ENCODE results near the gene OPRL1.
"Not testable (repeated sequence)": the region's sequence is repeated elsewhere in the genome, so short reads cannot be mapped to it uniquely, and the experiment has no call there.

OPRL1 gene

DNA sequence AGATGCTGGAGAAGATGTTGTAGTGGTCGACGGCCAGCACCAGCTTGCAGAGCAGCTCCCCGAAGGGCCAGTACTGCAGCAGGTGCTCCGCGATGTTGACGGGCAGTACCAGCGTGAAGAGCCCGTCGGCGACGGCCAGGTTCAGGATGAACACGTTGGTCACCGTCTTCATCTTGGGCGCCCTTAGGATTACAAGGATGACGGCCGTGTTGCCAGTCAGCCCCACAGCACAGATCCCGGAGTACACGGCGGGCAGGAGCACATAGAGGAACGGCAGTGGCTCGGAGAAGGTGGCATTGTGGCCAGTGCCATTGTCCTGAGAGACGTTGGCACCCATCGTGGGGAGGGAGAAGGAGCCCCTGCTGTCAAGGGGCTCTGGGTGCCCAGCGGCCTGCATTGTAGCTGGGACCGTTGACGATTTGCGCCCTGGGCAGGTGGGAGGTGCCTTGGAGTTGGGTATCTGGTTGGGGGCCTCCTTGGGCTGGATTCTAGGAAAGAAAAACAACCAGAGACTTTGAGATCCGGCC, 26.6 kb downstream of the OPRL1 start:
- DNase-seq: no peak

DNA sequence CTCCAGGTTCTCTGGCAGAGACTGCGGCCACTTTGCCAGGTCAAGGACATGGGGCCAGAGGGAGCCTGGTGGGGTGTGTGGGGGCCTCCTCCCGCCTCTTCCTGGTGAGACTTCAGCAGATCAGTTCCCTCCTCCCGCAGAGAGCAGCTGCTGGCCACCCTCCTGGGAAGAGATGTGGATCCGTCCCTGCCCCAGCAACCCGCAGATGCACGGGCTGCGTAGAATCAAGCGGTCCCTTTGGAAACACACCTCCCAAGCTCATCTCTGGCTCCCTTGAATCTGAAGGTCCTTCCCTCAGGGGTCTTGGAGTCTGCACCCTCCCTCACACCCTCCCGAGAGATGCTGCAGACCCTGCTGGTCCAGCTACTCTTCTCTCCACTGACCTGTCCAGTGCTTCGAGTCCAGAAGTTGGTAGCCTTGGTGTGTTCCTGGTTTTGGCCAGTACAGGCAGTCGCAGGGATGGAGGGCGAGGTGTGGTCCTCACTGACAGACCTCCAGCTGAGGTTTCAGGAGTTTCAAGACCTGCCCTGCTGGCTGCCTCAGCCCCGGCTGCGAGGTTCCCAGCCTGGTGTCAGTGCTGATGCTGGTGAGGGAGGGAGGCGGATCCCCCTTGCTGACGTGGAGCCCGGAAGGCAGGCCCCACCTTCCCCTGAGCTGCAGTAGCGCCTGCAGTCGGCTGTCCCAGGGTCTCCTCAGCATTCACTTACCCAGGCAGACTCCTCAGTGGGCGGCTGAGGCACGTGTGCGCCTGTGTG, 27.3 kb downstream of the OPRL1 start, which contains the start of gene NPBWR2:
Gene NPBWR2, minus strand, starts transcription at position 585 of the 755 bp plus-strand sequence. CDS start 734 bp downstream, outside the sequence.
- no peak for DNase-seq

DNA sequence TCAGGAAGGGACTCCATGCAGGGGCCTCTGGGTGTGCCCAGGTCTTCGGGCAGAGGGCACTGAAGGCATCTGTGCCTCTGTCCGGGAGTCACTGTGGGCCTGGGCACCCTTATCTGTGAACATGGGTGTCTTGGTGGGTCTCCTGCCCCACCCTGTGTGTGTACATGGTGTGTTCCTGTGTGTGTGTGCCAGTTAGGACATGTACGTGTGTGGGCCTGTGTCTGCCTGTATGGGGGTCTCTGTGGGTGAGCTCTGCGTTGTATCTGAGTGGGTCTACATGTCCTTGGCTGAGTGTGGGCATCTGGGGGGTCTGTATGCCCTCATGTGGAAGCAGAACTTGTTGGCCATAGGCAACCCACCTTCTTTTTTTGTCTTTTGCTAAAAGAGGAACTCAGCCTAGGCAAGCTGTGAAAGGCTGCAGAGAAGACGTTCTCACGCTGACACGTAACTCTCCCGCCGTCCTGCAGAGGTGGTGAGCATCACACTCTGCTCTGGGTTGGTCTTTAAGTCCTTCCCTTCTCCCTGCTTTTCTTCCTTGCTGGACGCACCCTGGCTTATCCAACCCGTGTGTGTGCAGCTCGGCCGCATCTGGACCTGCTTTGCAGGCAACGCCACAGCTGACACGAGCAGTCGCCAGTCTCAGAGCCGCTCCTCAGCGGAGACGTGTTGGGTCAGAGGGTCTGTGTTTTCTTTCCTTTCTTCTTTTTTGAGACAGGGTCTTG, 28.0 kb downstream of the OPRL1 start:
- no peak for DNase-seq

DNA sequence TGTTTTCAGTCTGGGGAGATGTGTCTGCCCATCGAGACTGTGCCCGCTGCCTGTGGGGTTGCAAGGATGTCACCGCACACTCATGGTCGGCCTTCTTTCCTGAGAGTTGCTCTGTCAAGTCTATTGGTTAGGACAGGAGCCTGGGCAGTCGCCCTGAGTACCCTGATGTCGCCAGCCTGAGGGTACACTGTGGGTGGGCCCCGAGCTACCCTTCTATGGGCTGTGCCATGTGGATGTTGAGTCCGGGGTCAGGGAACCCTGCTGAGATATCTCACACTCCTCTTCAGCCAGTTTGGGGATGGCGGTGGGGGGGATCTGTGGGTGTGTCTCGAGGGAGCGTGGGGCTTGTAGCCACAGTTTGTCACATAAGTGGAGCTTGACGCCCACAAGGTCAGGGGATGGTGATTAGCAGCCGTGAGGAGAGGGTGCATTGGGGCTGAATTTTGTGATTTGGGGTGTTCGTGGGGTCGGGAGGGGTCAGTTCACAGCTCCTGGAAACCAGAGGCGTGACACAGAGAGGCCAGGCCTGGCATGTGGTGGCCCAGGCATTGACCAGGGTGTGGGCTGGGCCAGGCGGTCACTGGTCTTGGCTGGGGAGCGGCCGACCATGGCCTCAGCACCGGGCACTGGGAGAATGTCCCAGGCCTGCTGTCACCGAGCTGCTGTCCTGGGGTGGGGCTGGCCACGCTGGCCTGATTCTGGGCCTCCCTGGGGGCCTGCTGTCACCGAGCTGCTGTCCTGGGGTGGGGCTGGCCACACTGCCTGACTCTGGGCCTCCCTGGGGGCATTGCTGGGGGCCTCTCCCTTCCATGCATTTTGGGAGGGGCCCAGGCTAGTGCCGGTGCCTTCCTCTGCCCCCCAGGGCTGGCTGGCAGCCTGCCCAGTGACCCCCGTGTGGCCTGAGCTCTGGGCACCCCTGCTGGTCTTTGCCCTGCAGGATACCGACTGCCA, 29.1 kb downstream of the OPRL1 start:
- DNase-seq: no peak

DNA sequence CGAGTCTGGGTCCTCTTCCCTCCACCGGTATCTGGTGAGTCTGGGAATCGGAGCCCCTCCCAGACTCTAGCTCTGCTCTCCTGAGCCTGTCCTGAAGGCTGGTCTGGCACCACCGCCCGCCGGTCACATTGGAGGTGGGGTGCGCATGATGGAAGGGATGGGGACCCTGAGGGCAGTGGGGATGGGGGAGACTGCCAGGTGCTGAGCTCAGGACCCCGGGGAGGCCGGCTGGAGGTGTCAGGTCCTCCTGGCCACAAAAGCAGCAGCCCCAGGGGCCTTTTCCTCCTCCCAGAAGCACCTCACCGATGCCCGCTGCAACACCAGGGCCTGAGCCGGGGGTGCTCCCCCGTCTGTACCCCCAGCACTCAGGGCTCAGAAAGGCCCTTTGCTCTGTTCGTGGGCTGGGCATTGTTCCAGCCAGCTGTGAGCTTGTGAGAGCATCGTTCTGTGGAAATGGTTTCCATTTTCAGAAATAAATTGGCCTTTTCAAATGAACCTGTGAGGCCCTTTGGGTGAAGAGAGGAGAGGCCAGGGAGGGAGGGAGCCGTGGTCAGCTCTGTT, 30.0 kb downstream of the OPRL1 start:
- DNase-seq: no peak

DNA sequence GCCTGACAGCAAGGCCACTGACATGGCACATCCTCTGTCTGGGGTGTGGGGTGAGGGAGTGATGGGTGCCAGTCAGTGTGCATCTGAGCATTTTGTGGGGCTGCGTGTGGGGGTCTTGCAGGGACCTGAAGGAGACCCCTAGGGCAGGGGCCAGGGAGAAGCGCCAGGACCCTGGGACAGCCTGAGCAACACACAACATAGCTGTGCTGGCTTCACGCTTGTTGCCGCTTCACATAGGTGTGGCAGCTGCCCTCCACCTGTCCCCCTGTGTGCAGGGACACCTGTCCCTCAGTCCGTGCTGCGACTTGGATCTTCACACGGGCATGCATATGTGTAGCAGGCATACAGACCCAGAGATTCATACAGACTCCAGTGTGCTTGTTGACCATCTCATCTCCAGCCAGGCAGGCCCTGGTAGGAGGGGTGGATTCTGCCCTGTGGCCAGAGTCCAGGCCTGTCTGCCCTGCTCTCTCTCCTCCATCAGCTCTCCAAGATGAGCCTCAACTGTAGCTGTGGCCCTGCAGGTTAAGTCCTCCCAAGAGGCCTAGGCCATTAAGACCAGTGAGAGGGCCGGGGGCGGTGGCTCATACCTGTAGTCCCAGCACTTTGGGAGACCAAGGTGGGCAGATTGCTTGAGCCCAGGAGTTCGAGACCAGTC, 30.7 kb downstream of the OPRL1 start:
- no peak for DNase-seq

DNA sequence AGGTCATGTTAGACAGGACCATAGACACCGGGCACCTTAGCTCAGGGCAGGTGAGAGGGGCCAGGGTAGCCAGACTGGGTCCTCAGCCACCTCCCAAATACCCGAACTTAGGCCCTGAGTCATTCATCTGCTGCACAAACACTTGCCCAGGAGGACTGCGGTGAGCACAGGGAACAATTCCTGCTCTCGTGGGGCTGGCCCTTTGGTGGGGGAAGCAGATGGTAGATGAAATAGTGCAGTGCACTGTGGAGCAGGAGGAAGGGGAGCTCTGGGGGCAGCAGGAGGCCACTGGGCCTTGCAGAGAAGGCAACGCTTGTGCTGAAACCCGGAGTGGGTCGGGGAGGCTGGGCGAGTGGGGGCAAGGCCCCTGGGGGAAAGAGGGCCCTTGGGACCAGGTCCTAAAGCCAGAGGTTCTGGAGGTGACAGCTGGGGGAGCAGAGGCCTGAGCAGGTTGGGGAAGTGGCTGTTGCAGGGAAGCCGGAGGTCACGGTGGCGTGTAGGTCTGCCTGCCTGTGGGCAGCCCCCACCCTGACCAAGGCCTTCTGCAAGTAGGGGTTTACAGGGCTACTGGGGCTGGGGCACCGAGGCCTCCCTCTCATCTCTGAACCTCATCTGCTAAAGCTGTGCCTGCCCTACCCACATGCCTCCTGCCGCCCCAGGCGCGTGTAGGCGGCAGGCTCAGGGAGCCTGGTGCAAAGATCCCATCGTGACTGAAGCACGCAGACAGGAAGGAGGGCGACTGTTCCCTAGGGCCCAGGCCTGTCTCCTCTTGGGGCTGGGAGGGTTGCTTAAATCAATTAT, 32.2 kb downstream of the OPRL1 start:
- DNase-seq: no peak

DNA sequence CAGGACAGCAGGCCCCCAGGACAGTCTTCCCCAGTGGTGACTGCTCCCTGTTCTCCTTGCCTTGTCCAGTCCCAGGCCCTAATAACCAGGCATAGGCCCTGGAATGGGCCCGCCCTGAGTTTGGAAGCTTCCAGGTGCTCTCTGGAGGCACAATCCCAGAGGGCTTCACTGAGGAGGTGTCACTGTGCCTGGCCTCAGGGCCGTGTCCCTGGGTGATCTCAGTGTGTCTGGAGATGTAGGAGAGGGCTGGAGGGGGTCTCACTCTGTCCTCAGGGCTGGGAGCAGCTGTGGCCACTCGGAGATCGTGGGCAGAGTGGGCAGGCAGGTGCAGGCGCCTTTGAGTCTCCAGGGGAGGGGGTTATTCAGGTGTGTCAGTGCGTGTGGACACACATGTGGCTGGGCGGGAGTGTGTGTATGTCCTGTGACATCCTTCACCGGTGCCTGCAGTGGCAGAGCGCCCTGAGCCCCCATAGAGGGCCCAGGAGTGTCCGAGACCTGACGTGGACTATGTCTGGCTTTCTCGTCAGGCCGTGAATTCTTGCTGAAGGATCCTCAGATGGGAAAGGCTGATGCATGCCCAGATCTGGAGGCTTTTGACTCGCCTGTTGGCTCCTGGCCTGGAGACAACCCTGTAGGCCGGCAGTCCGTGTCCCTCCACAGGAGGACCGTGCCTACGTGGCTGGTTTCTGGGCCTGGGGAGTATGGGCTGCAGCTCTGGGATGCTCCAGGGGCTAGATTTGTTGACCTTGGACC, 33.0 kb downstream of the OPRL1 start:
- DNase-seq: no peak

DNA sequence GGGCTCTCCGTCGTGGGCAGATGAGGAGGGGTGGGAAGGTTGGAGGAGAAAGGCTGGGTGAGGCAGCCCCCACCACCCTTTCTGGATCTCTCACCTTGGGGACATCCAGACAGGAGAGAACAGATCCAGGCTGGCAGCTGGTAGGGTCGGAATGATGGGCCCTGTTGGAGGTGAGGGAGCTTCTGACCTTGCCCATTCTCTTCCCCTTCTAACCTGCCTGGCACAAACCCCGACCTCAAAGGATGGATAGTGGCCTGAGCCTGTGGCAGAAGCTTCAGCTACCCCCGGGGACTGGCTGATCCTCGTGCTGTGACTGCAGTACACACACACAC, 33.5 kb downstream of the OPRL1 start:
- no peak for DNase-seq

DNA sequence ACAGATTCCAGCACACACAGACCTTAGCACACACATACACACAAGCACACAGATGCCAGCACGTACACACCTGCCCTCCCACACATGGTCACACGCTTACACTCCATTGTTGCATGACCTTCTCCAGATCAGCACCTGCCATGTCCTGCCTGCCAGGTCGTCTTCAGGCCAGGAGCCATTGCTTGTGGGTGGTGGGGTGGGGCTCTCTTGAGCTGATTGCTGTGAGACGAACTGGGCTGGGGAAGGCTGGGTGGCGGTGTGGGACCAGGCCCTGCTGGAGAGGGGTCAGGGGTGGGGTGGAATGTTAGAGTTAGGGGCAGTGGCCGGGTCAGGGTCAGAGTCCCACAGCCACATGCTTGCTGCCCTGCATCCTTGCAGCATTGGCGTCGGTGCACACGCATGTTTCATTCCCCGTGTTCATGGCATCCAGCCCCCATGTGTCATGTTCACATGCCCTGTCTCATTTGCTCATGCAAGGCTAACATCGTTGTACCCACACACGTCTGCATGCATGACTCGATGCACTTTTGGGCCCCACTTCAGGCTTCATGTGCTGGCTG, 34.0 kb downstream of the OPRL1 start:
- no peak for DNase-seq

DNA sequence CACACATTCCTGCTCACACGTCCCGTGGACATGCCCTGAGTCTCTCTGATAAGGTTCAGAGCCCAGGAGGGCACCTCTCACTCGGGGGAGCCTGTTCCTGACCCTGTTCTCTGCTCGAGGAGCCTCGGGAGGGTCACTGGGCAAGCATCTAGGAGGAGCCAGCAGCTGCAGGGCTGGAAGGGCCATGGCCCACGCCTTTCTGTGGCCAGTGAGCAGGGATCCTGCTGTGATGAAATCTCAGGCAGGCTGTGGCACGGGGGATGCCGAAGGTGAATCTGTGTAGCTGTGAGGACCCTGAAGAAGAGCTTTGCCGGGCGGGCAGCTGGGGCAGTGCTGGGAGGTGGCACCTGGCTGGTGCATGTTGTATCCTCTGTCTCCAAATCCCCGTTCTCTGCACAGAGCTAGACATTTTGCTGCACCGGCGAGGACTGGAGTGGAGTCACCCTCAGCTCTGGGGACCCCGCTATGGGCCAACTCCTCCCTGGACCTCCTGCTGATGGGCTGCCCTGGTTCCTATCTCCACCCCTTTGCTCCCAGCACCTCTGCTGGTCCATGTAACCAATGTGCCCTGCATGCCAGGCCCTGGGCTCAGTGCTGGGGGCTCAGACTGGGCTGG, 34.6 kb downstream of the OPRL1 start:
- DNase-seq: no peak

DNA sequence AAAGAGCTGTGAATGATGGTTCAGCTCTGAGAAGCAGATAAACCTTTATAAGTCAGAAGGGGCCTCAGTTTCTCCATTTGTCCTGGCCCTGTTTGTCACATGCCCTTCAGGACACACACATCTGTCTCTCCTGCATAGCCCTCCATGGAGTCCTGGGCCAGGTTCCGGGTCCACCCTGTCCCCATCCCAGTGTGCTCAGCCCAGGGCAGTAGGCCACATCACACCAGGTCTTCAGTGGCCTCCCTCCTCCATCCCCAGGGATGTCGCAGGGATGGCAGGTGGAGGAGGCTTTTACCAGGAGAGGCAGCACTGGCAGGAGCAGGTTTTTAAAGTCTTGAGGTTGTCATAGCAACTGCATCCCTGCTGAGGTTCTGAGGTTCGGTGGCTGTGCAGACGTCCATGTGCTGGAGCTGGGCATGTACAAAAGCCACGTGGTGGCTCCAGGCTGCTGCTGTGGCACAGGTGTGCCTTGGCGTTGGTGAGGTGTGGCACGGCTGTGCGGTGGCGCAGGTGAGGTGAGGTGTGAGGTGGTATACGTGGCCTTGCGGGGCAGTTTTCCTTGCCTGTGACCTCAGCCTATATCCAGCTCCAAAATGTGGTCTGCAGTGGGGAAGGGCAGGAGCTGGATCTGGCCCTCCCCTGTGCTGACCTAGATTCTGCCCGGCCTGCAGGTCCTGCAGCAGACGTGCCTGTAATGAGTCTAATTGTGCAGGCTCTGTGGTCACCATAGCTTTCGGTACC, 35.5 kb downstream of the OPRL1 start:
- no peak for DNase-seq

DNA sequence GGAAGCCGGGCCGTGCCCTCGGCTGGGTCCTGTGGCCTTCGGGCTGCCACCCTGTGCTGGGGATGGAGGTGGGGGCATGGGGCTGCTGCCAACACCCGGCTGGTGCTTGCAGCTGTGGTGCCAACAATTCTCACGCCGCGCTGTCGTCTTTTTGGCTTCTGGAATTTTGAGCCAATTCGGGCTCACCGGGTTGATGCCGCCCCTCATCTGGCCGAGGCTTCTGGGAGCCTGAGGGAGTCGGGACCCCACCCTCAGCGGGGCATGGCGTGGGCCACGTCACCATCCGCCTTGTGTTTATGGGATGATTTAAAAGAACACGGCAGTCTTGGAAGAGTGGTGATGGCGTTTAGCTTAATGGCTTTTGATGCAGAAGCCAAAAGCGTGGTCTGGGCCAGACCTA, 36.1 kb downstream of the OPRL1 start:
- no peak for DNase-seq

DNA sequence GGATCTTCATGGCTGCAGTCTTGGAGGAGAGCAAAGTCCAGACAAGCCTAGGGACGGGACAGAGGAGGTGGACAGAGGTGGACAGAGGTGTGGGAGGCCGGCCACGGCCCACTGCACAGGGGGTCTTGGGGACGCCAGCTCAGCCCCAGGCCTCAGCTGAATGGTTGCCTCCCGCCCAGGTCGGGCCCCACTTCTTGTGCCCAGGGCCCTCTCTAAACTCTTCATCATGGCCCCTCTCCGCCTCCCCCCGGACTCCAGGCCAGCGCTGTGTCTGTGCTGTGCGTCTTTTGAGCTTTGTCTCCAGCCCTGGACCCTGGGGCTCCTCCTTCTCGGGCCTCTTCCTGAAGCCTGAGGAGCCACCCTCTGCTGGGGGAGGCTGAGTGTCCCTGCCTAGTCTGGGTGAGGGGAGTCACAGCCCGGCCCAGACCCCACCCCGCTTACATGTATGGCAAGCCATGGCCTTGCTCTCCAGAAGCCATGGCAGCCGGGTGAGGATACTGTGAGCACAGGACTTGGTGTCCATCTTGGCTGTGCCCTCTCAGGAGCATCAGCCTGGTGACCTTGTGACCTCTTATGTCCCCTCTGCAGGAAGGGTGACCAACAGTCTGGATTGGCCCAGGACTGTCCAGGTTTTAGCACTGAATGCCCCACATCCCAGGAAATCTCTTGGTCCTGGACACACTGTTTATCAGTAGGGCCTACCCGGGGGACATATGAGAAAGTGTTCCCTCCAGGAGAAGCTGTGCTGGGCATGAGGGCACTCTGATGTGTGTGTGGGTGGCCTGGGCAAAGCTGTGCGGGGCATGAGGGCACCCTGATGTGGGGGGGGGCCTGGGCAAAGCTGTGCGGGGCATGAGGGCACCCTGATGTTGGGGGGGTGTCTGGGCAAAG, 36.9 kb downstream of the OPRL1 start:
- no peak for DNase-seq

DNA sequence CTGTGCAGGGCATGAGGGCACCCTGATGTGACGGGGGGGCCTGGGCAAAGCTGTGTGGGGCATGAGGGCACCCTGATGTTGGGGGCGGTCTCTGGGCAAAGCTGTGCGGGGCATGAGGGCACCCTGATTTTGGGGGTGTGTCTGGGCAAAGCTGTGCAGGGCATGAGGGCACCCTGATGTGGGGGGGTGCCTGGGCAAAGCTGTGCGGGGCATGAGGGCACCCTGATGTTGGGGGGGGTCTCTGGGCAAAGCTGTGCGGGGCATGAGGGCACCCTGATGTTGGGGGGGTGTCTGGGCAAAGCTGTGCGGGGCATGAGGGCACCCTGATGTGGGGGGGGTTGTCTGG, 37.5 kb downstream of the OPRL1 start:
- not testable (repeated sequence) for DNase-seq

DNA sequence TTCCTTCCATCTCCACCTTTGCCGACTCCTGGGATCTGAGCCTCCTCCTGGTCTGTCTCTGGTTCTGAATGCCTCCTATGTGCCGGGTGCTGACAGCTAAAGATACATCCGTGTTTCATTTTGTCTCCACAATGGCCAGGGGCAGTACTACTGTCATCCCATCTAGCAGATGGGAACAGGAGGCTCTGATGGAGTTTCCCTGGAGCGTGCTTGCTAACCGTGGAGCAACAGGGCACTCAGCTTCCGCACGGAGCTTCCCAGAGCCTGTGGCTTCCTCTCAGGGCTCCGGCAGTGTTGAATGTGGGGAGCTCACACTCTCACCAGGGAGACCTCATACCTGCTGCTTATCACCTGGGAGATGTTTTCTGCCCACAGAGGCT, 39.4 kb downstream of the OPRL1 start:
- no peak for DNase-seq

DNA sequence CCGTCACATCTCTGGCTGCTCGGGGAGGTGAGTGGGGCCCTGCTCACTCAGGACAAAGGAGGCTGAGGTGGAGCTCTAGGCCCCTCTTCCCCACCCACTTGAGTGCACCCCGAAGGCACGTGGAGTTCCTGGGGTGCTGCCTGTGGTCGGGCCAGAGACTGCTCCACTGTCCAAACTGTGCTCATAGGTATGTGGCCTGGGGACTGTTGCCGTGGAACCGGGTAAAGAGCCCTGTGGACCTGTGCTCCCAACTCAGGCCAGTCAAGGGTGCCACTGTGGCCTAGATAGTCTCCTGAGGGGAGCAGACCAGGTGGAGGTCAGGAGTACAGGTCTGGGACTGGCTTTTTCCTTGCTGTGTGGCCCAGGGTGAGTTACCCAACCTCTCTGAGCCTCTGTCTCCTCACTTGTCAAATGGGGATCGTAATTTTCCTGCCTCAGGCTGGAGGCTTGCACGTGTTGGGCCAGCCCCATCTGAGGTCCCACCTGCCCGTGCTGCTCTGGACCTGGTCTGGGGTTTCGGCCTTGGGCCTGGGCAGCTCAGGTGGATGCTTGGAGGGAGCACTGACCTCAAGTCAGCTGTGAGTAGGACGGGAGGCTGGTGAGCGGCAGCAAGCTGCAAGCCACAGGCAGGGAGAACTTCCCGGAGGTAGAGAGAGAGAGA, 39.9 kb downstream of the OPRL1 start:
- DNase-seq: no peak

DNA sequence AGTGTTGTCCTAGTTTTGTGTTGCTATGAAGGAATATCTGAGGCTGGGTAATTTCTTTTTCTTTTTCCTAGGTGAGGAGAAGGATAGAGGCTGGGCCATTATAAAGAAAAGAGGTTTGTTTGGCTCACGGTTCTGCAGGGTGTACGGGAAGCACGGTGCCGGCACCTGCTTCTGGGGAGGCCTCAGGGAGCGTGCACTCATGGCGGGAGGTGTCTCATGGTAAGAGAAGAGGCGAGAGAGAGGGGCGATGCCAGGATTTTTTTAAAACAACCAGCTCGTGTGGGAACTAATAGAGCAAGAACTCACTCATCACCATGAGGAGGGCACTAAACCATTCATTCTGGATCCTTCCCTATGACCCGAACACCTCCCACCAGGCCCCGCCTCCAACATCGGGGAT, 41.7 kb downstream of the OPRL1 start:
- DNase-seq: no peak

Data from activated CD4-positive, CD25-positive, alpha-beta regulatory T cell (primary cell).